GDM1 (cell line): Measurements from ENCODE around the gene AK8.
"Not testable (repeated sequence)": the region's sequence is repeated elsewhere in the genome, so short reads cannot be mapped to it uniquely, and the experiment has no call there.

Experiments
- DNase-seq: peaks from one replicate; lab custom pipeline; 2025; lab: John Stamatoyannopoulos, UW

The AK8 gene

GRCh38 chr9:132742821-132743311, 135.2 kb downstream of the AK8 start:
- DNase-seq = no peak

- DNase-seq = no peak
These were observed 137.4 kb downstream of the AK8 start for GRCh38 chr9:132740526-132741309.

- DNase-seq = no peak
These were observed 138.3 kb downstream of the AK8 start for GRCh38 chr9:132739710-132740310.

- DNase-seq = no peak
These were observed 144.7 kb downstream of the AK8 start for GRCh38 chr9:132733260-132733815.

- DNase-seq = no peak
These were observed 145.5 kb downstream of the AK8 start for GRCh38 chr9:132732326-132733259.

- no peak for DNase-seq
These were observed 146.9 kb downstream of the AK8 start for GRCh38 chr9:132731230-132731629.

- DNase-seq = no peak
These were observed 147.7 kb downstream of the AK8 start for GRCh38 chr9:132730054-132731033.

GRCh38 chr9:132729235-132729890, 148.7 kb downstream of the AK8 start:
- DNase-seq = no peak

- no peak for DNase-seq
These were observed 149.6 kb downstream of the AK8 start for GRCh38 chr9:132728497-132728896.

- no peak for DNase-seq
These were observed 150.0 kb downstream of the AK8 start for GRCh38 chr9:132728071-132728470.

- no peak for DNase-seq
These were observed 151.4 kb downstream of the AK8 start for GRCh38 chr9:132726576-132727130.

GRCh38 chr9:132725306-132725705, 152.8 kb downstream of the AK8 start:
- no peak for DNase-seq

GRCh38 chr9:132723809-132724208, 154.3 kb downstream of the AK8 start:
- DNase-seq = no peak

- DNase-seq = no peak
These were observed 155.5 kb downstream of the AK8 start for GRCh38 chr9:132722564-132723065.

GRCh38 chr9:132721661-132722060, 156.4 kb downstream of the AK8 start:
- DNase-seq = no peak

GRCh38 chr9:132718381-132718928, 159.6 kb downstream of the AK8 start:
- DNase-seq = not testable (repeated sequence)

GRCh38 chr9:132717326-132717945, 160.6 kb downstream of the AK8 start:
- DNase-seq = no peak

- no peak for DNase-seq
These were observed 162.1 kb downstream of the AK8 start for GRCh38 chr9:132716007-132716406.

- DNase-seq = no peak
These were observed 165.3 kb downstream of the AK8 start for GRCh38 chr9:132712753-132713152.
